GM10248 (cell line): ENCODE results near the gene ZFYVE19.
"Not testable (repeated sequence)": the region's sequence is repeated elsewhere in the genome, so short reads cannot be mapped to it uniquely, and the experiment has no call there.

Experiments used
- CTCF ChIA-PET: fragments of 300-600 bp; sonication (Branson Sonifier 250); formaldehyde crosslinking; extraction: SDS; loops from one replicate; lab custom pipeline; 2021; ENCODE audit warnings: antibody characterized with exemption; lab: Yijun Ruan, JAX
- POLR2A ChIA-PET: fragments of 350-650 bp; sonication (Branson Sonifier 250); formaldehyde crosslinking; extraction: SDS; loops from one replicate; lab custom pipeline; 2020; ENCODE audit warnings: antibody characterized with exemption; lab: Yijun Ruan, JAX
- DNase-seq: peaks from one replicate; pipeline ENCODE4 v3.0.0; 2012; ENCODE audit errors: extremely low spot score
- TF ChIP-seq, protein P1 (sequence below): IDR thresholded peaks from 2 replicates; pipeline ENCODE4 v1.5.1; 2012; ENCODE audit warnings: mild to moderate bottlenecking, low read depth; ENCODE audit errors: extremely low read depth, missing control alignments, control extremely low read depth

The ZFYVE19 gene

DNA sequence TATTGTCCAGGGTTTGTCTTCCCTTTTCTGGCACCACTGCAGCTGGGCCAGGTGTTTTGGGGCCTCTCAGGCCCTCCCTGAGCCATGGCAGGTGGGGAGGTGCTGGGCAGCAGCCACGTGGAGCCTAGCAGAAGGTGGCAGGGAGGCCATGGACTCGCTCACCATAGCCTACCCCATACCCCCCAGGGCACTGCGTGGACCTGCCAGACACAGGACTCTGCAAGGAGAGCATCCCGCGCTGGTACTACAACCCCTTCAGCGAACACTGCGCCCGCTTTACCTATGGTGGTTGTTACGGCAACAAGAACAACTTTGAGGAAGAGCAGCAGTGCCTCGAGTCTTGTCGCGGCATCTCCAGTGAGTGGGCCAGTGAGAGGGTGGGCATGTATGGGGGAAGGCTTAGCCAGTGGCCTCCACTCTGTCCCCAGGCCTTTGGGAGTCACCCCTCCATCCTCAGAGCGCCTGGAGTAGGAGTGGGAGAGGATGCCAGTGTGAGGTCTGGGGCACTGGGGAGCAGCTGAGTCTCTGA is 48.9 kb downstream of the ZFYVE19 start:
- POLR2A ChIA-PET = interaction anchor here (2.5 kb wide), 1 partner anchor 17 kb away, joined by 7 read pairs; no protein-coding TSS in a partner anchor
- DNase-seq = no peak
- CTCF ChIA-PET = interaction anchor here (0.9 to 4.2 kb wide), 5 partner anchors 28 to 166 kb away, joined by 3 to 31 read pairs (median 3); no protein-coding TSS in a partner anchor
- TF ChIP-seq, protein P1, sequence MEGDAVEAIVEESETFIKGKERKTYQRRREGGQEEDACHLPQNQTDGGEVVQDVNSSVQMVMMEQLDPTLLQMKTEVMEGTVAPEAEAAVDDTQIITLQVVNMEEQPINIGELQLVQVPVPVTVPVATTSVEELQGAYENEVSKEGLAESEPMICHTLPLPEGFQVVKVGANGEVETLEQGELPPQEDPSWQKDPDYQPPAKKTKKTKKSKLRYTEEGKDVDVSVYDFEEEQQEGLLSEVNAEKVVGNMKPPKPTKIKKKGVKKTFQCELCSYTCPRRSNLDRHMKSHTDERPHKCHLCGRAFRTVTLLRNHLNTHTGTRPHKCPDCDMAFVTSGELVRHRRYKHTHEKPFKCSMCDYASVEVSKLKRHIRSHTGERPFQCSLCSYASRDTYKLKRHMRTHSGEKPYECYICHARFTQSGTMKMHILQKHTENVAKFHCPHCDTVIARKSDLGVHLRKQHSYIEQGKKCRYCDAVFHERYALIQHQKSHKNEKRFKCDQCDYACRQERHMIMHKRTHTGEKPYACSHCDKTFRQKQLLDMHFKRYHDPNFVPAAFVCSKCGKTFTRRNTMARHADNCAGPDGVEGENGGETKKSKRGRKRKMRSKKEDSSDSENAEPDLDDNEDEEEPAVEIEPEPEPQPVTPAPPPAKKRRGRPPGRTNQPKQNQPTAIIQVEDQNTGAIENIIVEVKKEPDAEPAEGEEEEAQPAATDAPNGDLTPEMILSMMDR = no peak

DNA sequence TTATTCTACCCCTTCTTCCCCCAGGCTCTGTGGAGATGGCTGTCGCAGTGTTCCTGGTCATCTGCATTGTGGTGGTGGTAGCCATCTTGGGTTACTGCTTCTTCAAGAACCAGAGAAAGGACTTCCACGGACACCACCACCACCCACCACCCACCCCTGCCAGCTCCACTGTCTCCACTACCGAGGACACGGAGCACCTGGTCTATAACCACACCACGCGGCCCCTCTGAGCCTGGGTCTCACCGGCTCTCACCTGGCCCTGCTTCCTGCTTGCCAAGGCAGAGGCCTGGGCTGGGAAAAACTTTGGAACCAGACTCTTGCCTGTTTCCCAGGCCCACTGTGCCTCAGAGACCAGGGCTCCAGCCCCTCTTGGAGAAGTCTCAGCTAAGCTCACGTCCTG is 49.9 kb downstream of the ZFYVE19 start:
- CTCF ChIA-PET = interaction anchor here (0.9 to 4.2 kb wide), 18 partner anchors 24 to 1172 kb away, joined by 3 to 31 read pairs (median 10); partner anchors contain the start of genes DNAJC17, RAD51 and ZFYVE19
- TF ChIP-seq, protein P1 = no peak
- no peak for DNase-seq
- POLR2A ChIA-PET = interaction anchor here (2.5 kb wide), 1 partner anchor 16 kb away, joined by 7 read pairs; no protein-coding TSS in a partner anchor

- TF ChIP-seq, protein P1 = peak; percentile 97
- peak; percentile 89 for DNase-seq
- ChIA-PET CTCF (interaction anchor here (0.6 to 4.2 kb wide), 51 partner anchors 23 to 1171 kb away, joined by 3 to 31 read pairs (median 3); partner anchors contain the start of genes CCDC32, DNAJC17, RAD51 and ZFYVE19), POLR2A (interaction anchor here (0.6 to 2.5 kb wide), 4 partner anchors 15 to 111 kb away, joined by 4 to 7 read pairs (median 6); partner anchors contain the start of gene VPS18)
These were observed 50.9 kb downstream of the ZFYVE19 start for GRCh38 chr15:40857601-40858341.

DNA sequence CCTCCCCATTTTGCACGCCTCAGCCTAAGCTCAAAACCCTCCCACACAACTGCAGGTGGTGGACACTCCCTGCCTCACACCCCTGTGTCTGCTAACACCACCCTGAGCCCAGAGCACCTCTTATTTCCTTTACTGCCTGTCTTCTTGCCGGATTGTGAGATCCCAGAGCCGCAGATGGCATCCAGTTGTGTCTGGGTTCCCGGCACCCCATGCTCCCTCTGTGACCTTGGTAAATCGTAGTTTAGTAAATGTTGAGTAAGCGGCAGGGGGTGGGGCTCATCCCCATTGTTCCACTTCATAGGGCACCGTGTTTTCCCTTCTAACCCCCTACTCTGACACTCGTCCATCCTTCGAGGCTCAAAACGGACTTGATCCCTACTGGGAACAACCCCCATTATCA is 51.8 kb downstream of the ZFYVE19 start:
- ChIA-PET POLR2A (interaction anchor here (0.6 to 1.8 kb wide), 3 partner anchors 14 to 112 kb away, joined by 4 to 16 read pairs (median 7); partner anchors contain the start of gene VPS18), CTCF (interaction anchor here (0.6 to 4.2 kb wide), 50 partner anchors 24 to 474 kb away, joined by 3 to 31 read pairs (median 4); partner anchors contain the start of genes DNAJC17, NUSAP1, RAD51 and RPUSD2)
- TF ChIP-seq, protein P1 = no peak
- no peak for DNase-seq

DNA sequence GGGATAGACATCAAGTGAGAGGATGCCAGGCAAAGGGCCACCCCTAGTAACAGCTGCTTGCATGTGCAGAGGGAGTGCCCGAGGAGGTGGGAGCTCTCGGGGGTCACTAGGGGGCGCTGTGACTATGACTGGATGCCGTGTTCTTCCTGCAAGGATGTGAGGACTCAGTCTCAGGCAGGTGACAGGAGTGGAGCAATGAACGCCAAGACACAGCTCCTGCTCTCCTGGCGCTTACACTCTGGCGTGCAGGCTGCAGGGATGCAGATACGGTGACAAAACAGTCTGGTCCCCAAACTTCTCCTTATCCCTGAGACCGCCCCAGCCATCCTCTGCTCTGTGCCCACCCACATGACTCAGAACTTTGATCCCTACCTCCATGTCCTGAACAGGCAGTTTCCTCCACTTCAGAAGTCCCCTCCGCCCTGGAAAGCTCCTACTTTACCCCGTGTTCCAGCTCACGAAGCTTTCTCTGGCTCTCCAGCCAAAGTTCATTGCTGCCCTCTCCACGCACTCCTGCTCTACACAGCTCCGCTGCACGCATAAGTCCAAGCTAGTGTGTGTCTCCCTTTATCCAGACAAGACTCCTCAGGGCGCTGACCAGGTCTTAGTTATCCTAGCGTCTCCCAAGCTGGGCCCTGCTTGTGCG is 52.4 kb downstream of the ZFYVE19 start:
- ChIA-PET CTCF (interaction anchor here (0.6 to 4.2 kb wide), 39 partner anchors 27 to 474 kb away, joined by 3 to 31 read pairs (median 4); partner anchors contain the start of genes DNAJC17, NUSAP1, RAD51 and RPUSD2), POLR2A (interaction anchor here (0.6 to 1.8 kb wide), 3 partner anchors 9 to 35 kb away, joined by 5 to 16 read pairs (median 7); partner anchors contain the start of gene VPS18)
- TF ChIP-seq, protein P1 = peak; percentile 88
- DNase-seq = peak; percentile 86

DNA sequence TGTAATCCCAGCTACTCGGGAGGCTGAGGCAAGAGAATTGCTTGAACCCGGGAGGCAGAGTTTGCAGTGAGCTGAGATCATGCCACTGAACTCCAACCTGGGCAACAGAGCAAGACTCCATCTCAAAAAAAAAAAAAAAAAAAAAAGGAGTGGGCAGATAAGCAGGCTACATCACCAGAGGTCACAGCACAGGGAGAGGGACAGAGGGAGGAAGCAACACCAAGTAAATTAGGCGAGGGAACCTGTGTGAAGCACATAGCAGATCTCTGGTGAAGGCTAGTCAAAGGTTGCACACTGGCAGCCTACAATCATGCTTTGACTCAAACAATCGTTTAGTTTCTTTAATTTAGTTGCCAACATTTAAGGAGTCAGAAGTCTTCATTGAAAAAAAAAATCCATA is 54.3 kb downstream of the ZFYVE19 start:
- POLR2A ChIA-PET = interaction anchor here (0.7 to 3.1 kb wide), 3 partner anchors 9 to 33 kb away, joined by 4 to 12 read pairs (median 5); partner anchors contain the start of gene VPS18

More for the DNA sequence above, 54.3 kb downstream of the ZFYVE19 start:
- CTCF ChIA-PET = interaction anchor here (2.5 kb wide), 1 partner anchor 81 kb away, joined by 6 read pairs; no protein-coding TSS in a partner anchor
- DNase-seq = not testable (repeated sequence)
